Nephron progenitor cell (in vitro differentiated cells): ENCODE results near the gene PAPPA.

Source experiments
- DNase-seq: peaks from one replicate; pipeline ENCODE4 v3.0.0; 2021
- H3K27ac Mint-ChIP-seq: 2 replicates; pipeline ENCODE4 v1.8.0; 2021; ENCODE audit warnings: mild to moderate bottlenecking, moderate library complexity, mixed read lengths
- H3K27me3 Mint-ChIP-seq: 2 replicates; pipeline ENCODE4 v1.8.0; 2021; ENCODE audit warnings: mild to moderate bottlenecking, low read depth, mixed read lengths; ENCODE audit not compliant: poor library complexity
- H3K36me3 Mint-ChIP-seq: 2 replicates; pipeline ENCODE4 v1.8.0; 2021; ENCODE audit warnings: low read depth, mixed read lengths
- H3K4me1 Mint-ChIP-seq: 2 replicates; pipeline ENCODE4 v1.8.0; 2021; ENCODE audit warnings: mixed read lengths
- H3K4me3 Mint-ChIP-seq: 2 replicates; pipeline ENCODE4 v1.8.0; 2021; ENCODE audit warnings: mild to moderate bottlenecking, moderate library complexity, mixed read lengths
- H3K9me3 Mint-ChIP-seq: 2 replicates; pipeline ENCODE4 v1.8.0; 2021; ENCODE audit warnings: mild to moderate bottlenecking, moderate library complexity, mixed read lengths
- TF ChIP-seq, protein P1 (sequence below): fragments of 200-600 bp; sonication (generic); IDR thresholded peaks from 2 replicates; pipeline ENCODE4 v1.5.0; 2021; ENCODE audit warnings: antibody characterized with exemption

PAPPA gene

DNA sequence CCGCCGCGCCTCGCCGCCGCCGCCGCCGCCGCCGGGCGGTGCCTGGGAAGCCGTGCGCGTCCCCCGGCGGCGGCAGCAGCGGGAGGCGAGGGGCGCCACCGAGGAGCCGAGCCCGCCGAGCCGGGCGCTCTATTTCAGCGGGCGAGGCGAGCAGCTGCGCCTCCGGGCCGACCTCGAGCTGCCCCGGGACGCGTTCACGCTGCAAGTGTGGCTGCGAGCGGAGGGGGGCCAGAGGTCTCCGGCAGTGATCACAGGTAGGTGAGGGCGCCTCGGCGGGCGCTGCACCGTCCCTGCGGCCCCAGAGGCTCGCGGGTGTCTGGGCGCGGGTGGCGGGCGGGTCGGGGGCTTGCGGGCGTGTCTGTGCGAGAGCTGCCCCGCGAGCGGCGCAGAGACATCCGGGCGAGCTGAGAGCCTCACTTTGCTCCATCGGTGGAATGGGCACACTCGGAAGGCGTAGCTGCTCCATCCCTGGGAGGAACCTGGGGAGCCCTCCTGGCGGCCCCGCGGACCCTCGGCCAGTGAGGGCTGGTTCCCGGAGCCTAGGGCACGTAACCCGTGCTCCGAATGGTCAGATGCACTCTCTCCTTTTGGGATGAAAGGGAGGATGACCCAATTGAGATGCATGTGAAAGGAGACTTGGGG lies 864 bp downstream of the PAPPA start:
- TF ChIP-seq, protein P1, sequence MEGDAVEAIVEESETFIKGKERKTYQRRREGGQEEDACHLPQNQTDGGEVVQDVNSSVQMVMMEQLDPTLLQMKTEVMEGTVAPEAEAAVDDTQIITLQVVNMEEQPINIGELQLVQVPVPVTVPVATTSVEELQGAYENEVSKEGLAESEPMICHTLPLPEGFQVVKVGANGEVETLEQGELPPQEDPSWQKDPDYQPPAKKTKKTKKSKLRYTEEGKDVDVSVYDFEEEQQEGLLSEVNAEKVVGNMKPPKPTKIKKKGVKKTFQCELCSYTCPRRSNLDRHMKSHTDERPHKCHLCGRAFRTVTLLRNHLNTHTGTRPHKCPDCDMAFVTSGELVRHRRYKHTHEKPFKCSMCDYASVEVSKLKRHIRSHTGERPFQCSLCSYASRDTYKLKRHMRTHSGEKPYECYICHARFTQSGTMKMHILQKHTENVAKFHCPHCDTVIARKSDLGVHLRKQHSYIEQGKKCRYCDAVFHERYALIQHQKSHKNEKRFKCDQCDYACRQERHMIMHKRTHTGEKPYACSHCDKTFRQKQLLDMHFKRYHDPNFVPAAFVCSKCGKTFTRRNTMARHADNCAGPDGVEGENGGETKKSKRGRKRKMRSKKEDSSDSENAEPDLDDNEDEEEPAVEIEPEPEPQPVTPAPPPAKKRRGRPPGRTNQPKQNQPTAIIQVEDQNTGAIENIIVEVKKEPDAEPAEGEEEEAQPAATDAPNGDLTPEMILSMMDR, result no peak
- DNase-seq, result peak; percentile 68
- no peaks in the 10 kb centered on the region for H3K9me3 Mint-ChIP-seq
- peaks cover 59% of the 10 kb centered on the region for H3K4me1 Mint-ChIP-seq
- H3K4me3 Mint-ChIP-seq, result peak overlapping the region; percentile 85
- peaks cover 40% of the 10 kb centered on the region for H3K27me3 Mint-ChIP-seq
- H3K27ac Mint-ChIP-seq, result no peak overlapping the region
- no peaks in the 10 kb centered on the region for H3K36me3 Mint-ChIP-seq

DNA sequence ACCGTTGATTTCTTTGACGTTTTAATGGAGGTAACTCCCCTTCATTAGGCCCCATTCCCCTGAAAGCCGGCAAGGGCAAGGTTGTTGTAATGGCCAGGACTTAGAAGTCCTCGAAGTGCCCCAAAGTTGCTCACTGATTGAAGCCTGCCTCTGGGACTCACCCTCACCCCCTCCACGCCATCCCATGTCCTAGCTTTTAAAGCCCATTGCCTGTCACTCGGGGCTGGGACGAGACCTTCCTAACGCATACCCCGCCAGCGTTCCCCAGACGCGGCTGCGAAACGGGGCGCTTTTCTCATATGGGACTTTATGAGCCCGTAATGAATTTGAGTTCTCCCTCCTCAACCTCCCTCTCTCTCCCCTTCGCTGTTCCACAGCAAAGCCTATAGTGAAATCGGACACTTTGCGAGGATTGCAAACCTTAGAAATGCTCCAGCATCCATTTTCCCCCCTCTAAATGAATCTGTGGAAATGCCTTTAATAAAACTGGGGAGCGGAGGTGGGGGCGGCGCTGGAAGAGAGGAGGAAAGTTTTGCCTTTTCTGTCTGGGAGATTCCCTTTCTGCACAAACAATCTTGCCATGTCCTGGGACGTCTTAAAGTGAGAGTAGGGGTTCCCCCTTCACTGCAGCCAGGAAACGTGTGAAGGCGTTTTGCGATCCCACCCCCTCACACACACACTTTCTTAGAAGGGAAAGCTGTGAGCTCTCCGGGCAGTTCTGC lies 1.5 kb downstream of the PAPPA start:
- Mint-ChIP-seq H3K27me3 (peaks cover 43% of the 10 kb centered on the region), H3K9me3 (no peaks in the 10 kb centered on the region), H3K27ac (no peak overlapping the region), H3K4me3 (peak overlapping the region; percentile 85), H3K4me1 (peaks cover 61% of the 10 kb centered on the region), H3K36me3 (no peaks in the 10 kb centered on the region)
- peak; percentile 20 for DNase-seq
- TF ChIP-seq, protein P1, result no peak

DNA sequence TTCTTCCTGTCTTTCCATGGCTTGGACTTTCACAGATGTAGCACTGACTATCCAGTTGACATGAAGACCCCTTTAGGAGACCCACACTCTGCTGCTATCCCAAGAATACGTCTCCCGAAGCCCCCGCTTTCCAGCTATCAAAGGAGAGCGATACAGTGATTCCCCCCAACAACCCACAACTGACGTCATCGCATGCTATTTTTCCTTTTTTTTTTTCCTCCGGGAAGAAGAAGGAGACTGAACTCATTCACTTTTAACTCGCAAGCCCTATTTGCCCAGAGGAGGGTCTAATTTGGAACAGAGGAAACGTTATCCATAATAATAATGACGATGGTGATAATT lies 2.1 kb downstream of the PAPPA start:
- Mint-ChIP-seq H3K4me3 (peak overlapping the region; percentile 85), H3K27me3 (peaks cover 47% of the 10 kb centered on the region), H3K27ac (no peak overlapping the region), H3K4me1 (peaks cover 61% of the 10 kb centered on the region), H3K36me3 (no peaks in the 10 kb centered on the region), H3K9me3 (no peaks in the 10 kb centered on the region)
- no peak for DNase-seq
- TF ChIP-seq, protein P1, result no peak

DNA sequence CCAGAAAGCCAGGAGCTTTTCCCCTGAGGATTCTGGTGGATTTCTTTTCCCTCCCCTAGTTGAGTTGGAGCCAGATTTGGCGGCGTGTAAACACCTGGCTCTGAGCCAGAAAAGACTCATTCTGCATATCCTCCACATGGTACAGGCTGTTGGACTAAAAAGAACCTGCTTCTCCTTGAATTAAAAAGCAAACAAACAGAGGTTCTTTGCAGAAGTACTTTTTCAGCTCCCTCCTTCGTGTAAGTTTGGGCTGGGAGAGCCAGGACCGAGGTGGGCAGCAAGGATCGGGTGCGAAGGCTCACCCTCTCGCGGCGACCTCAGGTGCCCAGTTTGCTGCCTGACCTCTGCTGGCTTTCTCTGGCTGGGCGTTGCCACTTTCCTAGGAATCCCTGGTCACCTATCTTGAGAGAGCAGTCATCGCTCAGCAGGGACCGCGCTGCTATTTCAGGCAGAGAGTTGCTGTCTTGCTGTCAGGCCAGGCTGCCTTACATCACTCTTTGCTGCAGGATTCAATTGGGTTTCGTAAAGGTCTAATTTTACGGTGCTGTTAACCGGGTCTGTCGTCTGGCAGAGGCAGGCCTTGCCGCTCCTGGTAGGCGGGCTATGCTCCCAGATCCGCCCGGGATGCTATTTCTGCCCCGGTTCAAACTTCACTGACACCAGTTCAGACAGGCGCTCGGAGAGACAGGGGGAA lies 3.2 kb downstream of the PAPPA start:
- TF ChIP-seq, protein P1, result no peak
- Mint-ChIP-seq H3K9me3 (no peaks in the 10 kb centered on the region), H3K4me3 (peak overlapping the region; percentile 77), H3K4me1 (peaks cover 61% of the 10 kb centered on the region), H3K27me3 (peaks cover 50% of the 10 kb centered on the region), H3K36me3 (no peaks in the 10 kb centered on the region), H3K27ac (no peak overlapping the region)
- peak; percentile 30 for DNase-seq

DNA sequence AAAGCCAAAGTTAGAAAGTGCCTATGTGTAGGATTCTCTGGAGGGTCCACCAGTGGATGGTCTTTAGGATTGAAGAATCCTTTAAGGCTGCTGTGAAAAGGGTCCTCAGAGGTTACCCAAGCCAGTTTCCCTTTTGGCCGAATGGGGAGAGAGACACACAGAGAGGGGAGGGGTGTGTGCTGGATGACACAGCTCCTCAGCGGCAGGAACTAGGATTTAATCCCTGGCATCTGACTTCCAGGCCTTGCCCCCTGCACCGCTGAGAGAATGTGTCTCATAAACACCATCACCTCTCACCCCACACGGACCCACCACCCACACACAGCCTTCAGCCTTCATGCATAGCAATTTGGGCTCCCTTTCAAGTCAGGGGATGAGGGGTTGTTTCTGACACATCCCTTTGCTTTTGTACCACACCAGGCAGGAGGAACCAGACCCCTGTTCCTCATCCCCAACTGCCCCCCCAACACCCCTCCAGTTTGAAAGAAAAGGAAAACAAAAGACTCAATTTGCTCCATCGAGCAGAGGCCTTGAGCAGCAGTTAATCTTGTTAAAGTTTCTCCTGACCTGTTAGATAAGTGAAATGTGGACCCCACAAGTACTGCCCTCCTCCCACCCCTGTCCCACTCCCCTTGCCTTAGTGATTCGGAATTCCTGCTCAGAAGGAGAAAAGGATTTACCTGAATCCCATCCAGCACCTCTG lies 4.0 kb downstream of the PAPPA start:
- H3K27me3 Mint-ChIP-seq, result peaks cover 50% of the 10 kb centered on the region
- TF ChIP-seq, protein P1, result no peak
- no peaks in the 10 kb centered on the region for H3K36me3 Mint-ChIP-seq
- H3K9me3 Mint-ChIP-seq, result no peaks in the 10 kb centered on the region
- DNase-seq, result peak; percentile 36
- no peak overlapping the region for H3K27ac Mint-ChIP-seq
- peak overlapping the region; percentile 77 for H3K4me3 Mint-ChIP-seq
- peaks cover 56% of the 10 kb centered on the region for H3K4me1 Mint-ChIP-seq
